Endodermal cell (in vitro differentiated cells): ENCODE data around the gene SCYGR3. TPM values are rescaled to one million over a fixed set of nuclear protein-coding genes. Genes with fewer than 3 reads are reported as not detected.
A peak's percentile ranks its signal among the peaks of the same experiment; 100 is the strongest.

Experiments
- DNase-seq: peaks from one replicate; pipeline ENCODE4 v3.0.0-alpha.2; 2017
- H3K27ac ChIP-seq: 2 replicates; pipeline ENCODE4 v1.5.1; 2013; ENCODE audit warnings: mild to moderate bottlenecking, low read depth, low read length, moderate library complexity
- H3K27me3 ChIP-seq: 2 replicates; pipeline ENCODE4 v1.6.1; 2013; ENCODE audit warnings: mild to moderate bottlenecking, low read length, moderate library complexity; ENCODE audit not compliant: insufficient read depth, control insufficient read depth, poor library complexity, severe bottlenecking
- H3K36me3 ChIP-seq: 2 replicates; pipeline ENCODE4 v1.7.0; 2013; ENCODE audit warnings: mild to moderate bottlenecking, low read length, moderate library complexity; ENCODE audit not compliant: control insufficient read depth, insufficient read depth
- H3K4me1 ChIP-seq: one replicate; pipeline ENCODE4 v1.7.0; 2013; ENCODE audit warnings: low read length; ENCODE audit not compliant: control insufficient read depth, insufficient read depth
- H3K4me3 ChIP-seq: 2 replicates; pipeline ENCODE4 v1.5.1; 2013; ENCODE audit warnings: mild to moderate bottlenecking, low read length, moderate library complexity
- H3K9ac ChIP-seq: 2 replicates; pipeline ENCODE4 v1.6.1; 2013; ENCODE audit warnings: mild to moderate bottlenecking, low read length, moderate library complexity; ENCODE audit not compliant: poor library complexity, severe bottlenecking; ENCODE audit errors: extremely low read depth
- H3K9me3 ChIP-seq: 2 replicates; pipeline ENCODE4 v1.6.1; 2013; ENCODE audit warnings: mild to moderate bottlenecking, low read length, moderate library complexity; ENCODE audit not compliant: control insufficient read depth
- H3K27ac Mint-ChIP-seq: 2 replicates; pipeline ENCODE4 v1.8.0; 2020; ENCODE audit warnings: mixed read lengths
- H3K27me3 Mint-ChIP-seq: 2 replicates; pipeline ENCODE4 v1.8.0; 2021; ENCODE audit warnings: mild to moderate bottlenecking, mixed read lengths; ENCODE audit not compliant: insufficient read depth
- H3K36me3 Mint-ChIP-seq: 2 replicates; pipeline ENCODE4 v1.8.0; 2020; ENCODE audit warnings: low read depth, mixed read lengths
- H3K4me1 Mint-ChIP-seq: 2 replicates; pipeline ENCODE4 v1.8.0; 2020; ENCODE audit warnings: mixed read lengths
- H3K4me3 Mint-ChIP-seq: 2 replicates; pipeline ENCODE4 v1.8.0; 2020; ENCODE audit warnings: mild to moderate bottlenecking, moderate library complexity, mixed read lengths
- H3K9me3 Mint-ChIP-seq: 2 replicates; pipeline ENCODE4 v1.8.0; 2020; ENCODE audit warnings: mild to moderate bottlenecking, mixed read lengths
- WGBS, 2 experiments: methylation state at CpG; one replicate each; pipeline versions ENCODE4 v1.1.5 to v1.1.7; 2013; ENCODE audit warnings: missing lambda C conversion rate in 2 of 2, mixed read lengths in 1 of 2; ENCODE audit not compliant: insufficient coverage in 1 of 2, insufficient read length in 1 of 2; 5-methylcytosine and 5-hydroxymethylcytosine counted together
- total RNA-seq, 2 donors: library from RNA; stranded (reverse); fragmentation: NEBNext Ultra II Directional in 1 of 2; extraction: Animal tissue kit (Norgen Biotek cat#: 25700) in 1 of 2; gene quantifications; 2 replicates in 1 of 2; 3 replicates in 1 of 2; pipeline ENCODE4 v1.2.1, GENCODE V29; 2021
- TF ChIP-seq, protein P1 (sequence below): fragments of 200-600 bp; sonication (generic); conservative IDR thresholded peaks from 2 replicates; pipeline ENCODE4 v1.5.0; 2021; ENCODE audit warnings: antibody characterized with exemption, mild to moderate bottlenecking

Gene SCYGR3
- total RNA-seq, 2 donors from 2014 or later, result not detected

DNA sequence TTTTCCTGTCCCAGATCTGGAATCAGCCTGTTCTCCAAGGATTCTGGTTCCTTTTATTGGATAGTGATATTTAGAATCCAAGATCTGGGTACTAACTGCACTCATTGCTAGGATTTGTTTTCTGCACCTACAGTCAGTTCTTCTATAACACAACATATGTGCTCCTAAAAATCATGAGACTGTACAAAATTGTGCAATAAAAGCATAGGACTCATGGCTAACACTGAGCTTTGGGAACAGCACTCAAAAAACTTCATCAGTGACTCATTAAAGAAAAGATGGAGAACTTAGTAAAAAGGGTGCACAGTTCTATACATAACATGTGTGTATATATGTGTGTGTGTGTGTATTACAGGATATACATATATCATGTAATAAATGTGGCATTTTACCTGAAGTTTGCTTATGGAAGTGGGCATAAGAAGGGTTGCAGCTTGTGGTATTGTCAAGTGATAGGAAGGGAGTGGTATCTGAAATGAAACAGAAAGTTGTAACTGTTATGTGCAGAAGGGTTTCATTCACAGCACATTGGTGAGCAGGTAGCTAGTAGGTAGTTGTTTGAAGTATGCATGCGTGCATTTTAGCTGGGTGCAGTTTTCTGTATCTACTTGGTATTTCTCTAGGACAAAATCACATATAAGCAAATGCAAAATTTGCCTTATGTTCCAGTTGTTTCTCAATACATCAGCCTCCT lies 21.8 kb downstream of the SCYGR3 start:
- Mint-ChIP-seq H3K27ac (no peak overlapping the region), H3K4me1 (peaks cover 3% of the 10 kb centered on the region), H3K9me3 (peaks cover 7% of the 10 kb centered on the region), H3K27me3 (no peaks in the 10 kb centered on the region), H3K4me3 (no peak overlapping the region), H3K36me3 (no peaks in the 10 kb centered on the region)
- Histone ChIP-seq H3K36me3 (no peaks in the 10 kb centered on the region), H3K4me3 (no peak overlapping the region), H3K9ac (no peak overlapping the region), H3K4me1 (peaks cover 3% of the 10 kb centered on the region), H3K9me3 (no peaks in the 10 kb centered on the region), H3K27me3 (no peaks in the 10 kb centered on the region), H3K27ac (no peak overlapping the region)
- WGBS, 2 experiments, result 100% methylated on average over 1 of the region's 1 CpG; no CpG with 5 or more reads in 1 of the 2 experiments
- TF ChIP-seq, protein P1, sequence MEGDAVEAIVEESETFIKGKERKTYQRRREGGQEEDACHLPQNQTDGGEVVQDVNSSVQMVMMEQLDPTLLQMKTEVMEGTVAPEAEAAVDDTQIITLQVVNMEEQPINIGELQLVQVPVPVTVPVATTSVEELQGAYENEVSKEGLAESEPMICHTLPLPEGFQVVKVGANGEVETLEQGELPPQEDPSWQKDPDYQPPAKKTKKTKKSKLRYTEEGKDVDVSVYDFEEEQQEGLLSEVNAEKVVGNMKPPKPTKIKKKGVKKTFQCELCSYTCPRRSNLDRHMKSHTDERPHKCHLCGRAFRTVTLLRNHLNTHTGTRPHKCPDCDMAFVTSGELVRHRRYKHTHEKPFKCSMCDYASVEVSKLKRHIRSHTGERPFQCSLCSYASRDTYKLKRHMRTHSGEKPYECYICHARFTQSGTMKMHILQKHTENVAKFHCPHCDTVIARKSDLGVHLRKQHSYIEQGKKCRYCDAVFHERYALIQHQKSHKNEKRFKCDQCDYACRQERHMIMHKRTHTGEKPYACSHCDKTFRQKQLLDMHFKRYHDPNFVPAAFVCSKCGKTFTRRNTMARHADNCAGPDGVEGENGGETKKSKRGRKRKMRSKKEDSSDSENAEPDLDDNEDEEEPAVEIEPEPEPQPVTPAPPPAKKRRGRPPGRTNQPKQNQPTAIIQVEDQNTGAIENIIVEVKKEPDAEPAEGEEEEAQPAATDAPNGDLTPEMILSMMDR, result no peak
- DNase-seq, result no peak

DNA sequence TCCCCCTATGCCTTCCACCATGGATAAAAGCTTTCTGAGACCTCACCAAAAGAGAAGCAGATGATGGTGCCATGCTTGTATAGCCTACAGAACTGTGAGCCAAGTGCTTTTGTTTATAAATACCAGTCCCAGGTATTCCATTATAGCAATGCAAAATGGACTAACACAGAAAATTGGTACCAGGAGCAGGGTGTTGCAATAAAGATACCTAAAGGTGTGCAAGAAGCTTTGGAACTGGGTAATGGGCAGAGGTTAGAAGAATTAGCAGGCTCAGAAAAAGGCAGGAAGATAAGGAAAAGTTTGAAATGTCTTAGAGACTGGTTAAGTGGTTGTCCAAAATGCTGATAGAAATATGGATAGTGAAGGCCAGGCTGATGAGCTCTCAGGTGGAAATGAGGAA lies 32.3 kb downstream of the SCYGR3 start:
- H3K27ac Mint-ChIP-seq, result no peak overlapping the region

GRCh38 chr2:227579791-227580190 lies 34.8 kb downstream of the SCYGR3 start:
- no peak overlapping the region for H3K27ac Mint-ChIP-seq
- no peaks in the 10 kb centered on the region for H3K36me3 Mint-ChIP-seq

More for the DNA sequence above, 32.3 kb downstream of the SCYGR3 start:
- Histone ChIP-seq H3K9me3 (peaks cover 25% of the 10 kb centered on the region), H3K9ac (no peak overlapping the region), H3K4me1 (peaks cover 5% of the 10 kb centered on the region), H3K27ac (no peak overlapping the region), H3K27me3 (no peaks in the 10 kb centered on the region), H3K4me3 (peak overlapping the region; percentile 22), H3K36me3 (no peaks in the 10 kb centered on the region)
- Mint-ChIP-seq H3K36me3 (no peaks in the 10 kb centered on the region), H3K27me3 (no peaks in the 10 kb centered on the region), H3K9me3 (peaks cover 20% of the 10 kb centered on the region), H3K4me1 (peaks cover 14% of the 10 kb centered on the region), H3K4me3 (no peak overlapping the region)
- no peak for DNase-seq
- TF ChIP-seq, protein P1, result no peak

More at GRCh38 chr2:227579791-227580190, 34.8 kb downstream of the SCYGR3 start:
- peaks cover 25% of the 10 kb centered on the region for H3K9me3 ChIP-seq
- peaks cover 8% of the 10 kb centered on the region for H3K4me1 ChIP-seq
- WGBS, 2 experiments, result no CpG with 5 or more reads among the region's 1 CpG
- H3K36me3 ChIP-seq, result no peaks in the 10 kb centered on the region
- no peak overlapping the region for H3K9ac ChIP-seq
- no peak overlapping the region for H3K4me3 ChIP-seq
- H3K27ac ChIP-seq, result no peak overlapping the region
- no peaks in the 10 kb centered on the region for H3K27me3 ChIP-seq
- Mint-ChIP-seq H3K4me3 (no peak overlapping the region), H3K4me1 (peaks cover 20% of the 10 kb centered on the region), H3K27me3 (no peaks in the 10 kb centered on the region), H3K9me3 (peaks cover 20% of the 10 kb centered on the region)
- TF ChIP-seq, protein P1, result no peak
- DNase-seq, result no peak
